ENCODE data around the gene SZT2. TPM values are rescaled to one million over a fixed set of nuclear protein-coding genes. Genes with fewer than 3 reads are reported as not detected.

The SZT2 gene
- total RNA-seq, 3 donors from 2014 or later (not counting 1 experiment from before 2014, with no cell fraction given), result 103 to 128 (median 123) TPM

GRCh38 chr1:43360616-43361015 lies 29.1 kb upstream of the SZT2 start:
- Histone ChIP-seq H3K4me3 (ENCODE audit: low read length) (no peak overlapping the region), H3K4me1 (ENCODE audit: control insufficient read depth, insufficient read depth, low read length) (peaks cover 24% of the 10 kb centered on the region), H3K36me3 (ENCODE audit: control insufficient read depth, insufficient read depth, low read length) (peaks cover 41% of the 10 kb centered on the region), H3K9me3 (ENCODE audit: control insufficient read depth, insufficient read depth, low read length) (no peaks in the 10 kb centered on the region), H3K27ac (ENCODE audit: low read length) (no peak overlapping the region), H3K27me3 (ENCODE audit: control insufficient read depth, insufficient read depth, low read length) (no peaks in the 10 kb centered on the region)
- no peak overlapping the region for H3K27ac Mint-ChIP-seq
- no peaks in the 10 kb centered on the region for H3K27me3 Mint-ChIP-seq (ENCODE audit: low read depth in 2 of 2)
- intact Hi-C loops (cut with micrococcal nuclease), result no loop called here
- no peak for TF ChIP-seq CTCF (IDR thresholded peaks at IDR 0.05)
- H3K9me3 Mint-ChIP-seq, result no peaks in the 10 kb centered on the region
- H3K4me1 Mint-ChIP-seq, result peaks cover 23 to 48% of the 10 kb centered on the region in 2 donors
- WGBS (ENCODE audit: insufficient coverage), result 36% methylated on average over 4 of the region's 4 CpGs
- H3K36me3 Mint-ChIP-seq, result no peaks in the 10 kb centered on the region
- no peak for ATAC-seq
- DNase-seq, result no peak
- H3K4me3 Mint-ChIP-seq, result peak overlapping the region; percentile 47

- H3K9me3 Mint-ChIP-seq, result no peaks in the 10 kb centered on the region
- Histone ChIP-seq H3K4me1 (ENCODE audit: control insufficient read depth, insufficient read depth, low read length) (peaks cover 36% of the 10 kb centered on the region), H3K4me3 (ENCODE audit: low read length) (no peak overlapping the region), H3K27me3 (ENCODE audit: control insufficient read depth, insufficient read depth, low read length) (no peaks in the 10 kb centered on the region), H3K27ac (ENCODE audit: low read length) (no peak overlapping the region), H3K9me3 (ENCODE audit: control insufficient read depth, insufficient read depth, low read length) (no peaks in the 10 kb centered on the region), H3K36me3 (ENCODE audit: control insufficient read depth, insufficient read depth, low read length) (peaks cover 41% of the 10 kb centered on the region)
- no peak for DNase-seq
- H3K4me3 Mint-ChIP-seq, result no peak overlapping the region
- no peak for ATAC-seq
- H3K4me1 Mint-ChIP-seq, result peaks cover 29 to 61% of the 10 kb centered on the region in 2 donors
- no peak for TF ChIP-seq CTCF (IDR thresholded peaks at IDR 0.05)
- 74% methylated on average over 9 of the region's 9 CpGs for WGBS (ENCODE audit: insufficient coverage)
- intact Hi-C loops (cut with micrococcal nuclease), result no loop called here
- no peaks in the 10 kb centered on the region for H3K36me3 Mint-ChIP-seq
- H3K27ac Mint-ChIP-seq, result peak overlapping the region; percentile 41 to 57
- H3K27me3 Mint-ChIP-seq (ENCODE audit: low read depth in 2 of 2), result no peaks in the 10 kb centered on the region
Observed at GRCh38 chr1:43363283-43363934, 26.3 kb upstream of the SZT2 start.

- H3K36me3 ChIP-seq (ENCODE audit: control insufficient read depth, insufficient read depth, low read length), result peaks cover 41% of the 10 kb centered on the region
- H3K4me3 ChIP-seq (ENCODE audit: low read length), result no peak overlapping the region
- no peaks in the 10 kb centered on the region for H3K27me3 Mint-ChIP-seq (ENCODE audit: low read depth in 2 of 2)
- no peak overlapping the region for H3K27ac ChIP-seq (ENCODE audit: low read length)
- TF ChIP-seq CTCF (IDR thresholded peaks at IDR 0.05), result no peak
- H3K36me3 Mint-ChIP-seq, result no peaks in the 10 kb centered on the region
- no peaks in the 10 kb centered on the region for H3K9me3 Mint-ChIP-seq
- peaks cover 40% of the 10 kb centered on the region for H3K4me1 ChIP-seq (ENCODE audit: control insufficient read depth, insufficient read depth, low read length)
- H3K4me1 Mint-ChIP-seq, result peaks cover 28 to 60% of the 10 kb centered on the region in 2 donors
- H3K4me3 Mint-ChIP-seq, result no peak overlapping the region
- ATAC-seq, result no peak
- H3K27me3 ChIP-seq (ENCODE audit: control insufficient read depth, insufficient read depth, low read length), result no peaks in the 10 kb centered on the region
- peak overlapping the region; percentile 41 to 90 for H3K27ac Mint-ChIP-seq
- intact Hi-C loops (cut with micrococcal nuclease), result no loop called here
- DNase-seq, result no peak
- no peaks in the 10 kb centered on the region for H3K9me3 ChIP-seq (ENCODE audit: control insufficient read depth, insufficient read depth, low read length)
- WGBS (ENCODE audit: insufficient coverage), result 92% methylated on average over 5 of the region's 5 CpGs
Observed at GRCh38 chr1:43363935-43364525, 25.7 kb upstream of the SZT2 start.
